Motor neuron (in vitro differentiated cells): ENCODE results near the gene PAX2. TPM values are rescaled to one million over a fixed set of nuclear protein-coding genes. Genes with fewer than 3 reads are reported as not detected.
A peak's percentile ranks its signal among the peaks of the same experiment; 100 is the strongest.

ENCODE experiments used
- ATAC-seq, 8 experiments: fragments of 200-7000 bp; cut with Tn5 transposase; replicated peaks in 6 of 8; 2 replicates each; pipeline ENCODE4 v1.8.0; 2021; ENCODE audit warnings: mild to moderate bottlenecking in 8 of 8, moderate library complexity in 8 of 8
- H3K27ac ChIP-seq, 2 donors: fragments of 250-450 bp; sonication (Bioruptor Pico); 2 replicates each; pipeline ENCODE4 v1.9.0; 2021; ENCODE audit warnings: antibody characterized with exemption in 2 of 2, mild to moderate bottlenecking in 2 of 2, moderate library complexity in 1 of 2
- H3K4me1 ChIP-seq, 2 donors: fragments of 250-450 bp; sonication (Bioruptor Pico); replicated peaks in 1 of 2; 2 replicates each; pipeline ENCODE4 v1.6.1; 2021; ENCODE audit warnings: antibody characterized with exemption in 2 of 2, mild to moderate bottlenecking in 2 of 2, moderate library complexity in 1 of 2
- H3K4me3 ChIP-seq, 5 donors: fragments of 250-450 bp; sonication (Bioruptor Pico); 2 replicates each; pipeline ENCODE4 v1.9.0; 2021; ENCODE audit warnings: antibody characterized with exemption in 5 of 5, mild to moderate bottlenecking in 5 of 5, moderate library complexity in 4 of 5
- WGBS, 10 experiments: fragments of 450-650 bp; shearing (Covaris generic); methylation state at CpG; one replicate each; pipeline ENCODE4 v1.0.0; 2022; 5-methylcytosine and 5-hydroxymethylcytosine counted together
- in situ Hi-C, 9 experiments: fragments of 400-800 bp; cut with MboI; loops; one replicate each; pipeline ENCODE4 v1.15.0; 2021; ENCODE audit warnings: low sequenced_read_pairs in 9 of 9, low pct_unique_long_range_greater_than_20kb in 2 of 9; ENCODE audit not compliant: unreplicated experiment in 9 of 9
- total RNA-seq, 8 experiments: library from RNA; unstranded; fragments of 300-600 nt; gene quantifications; 2 replicates each; pipeline versions ENCODE4 v1.2.3 to v1.2.4, GENCODE V29; 2022

Gene PAX2
- total RNA-seq, 8 experiments from 2014 or later, result 0.13 to 2.2 (median 0.77) TPM; not detected in 1

DNA sequence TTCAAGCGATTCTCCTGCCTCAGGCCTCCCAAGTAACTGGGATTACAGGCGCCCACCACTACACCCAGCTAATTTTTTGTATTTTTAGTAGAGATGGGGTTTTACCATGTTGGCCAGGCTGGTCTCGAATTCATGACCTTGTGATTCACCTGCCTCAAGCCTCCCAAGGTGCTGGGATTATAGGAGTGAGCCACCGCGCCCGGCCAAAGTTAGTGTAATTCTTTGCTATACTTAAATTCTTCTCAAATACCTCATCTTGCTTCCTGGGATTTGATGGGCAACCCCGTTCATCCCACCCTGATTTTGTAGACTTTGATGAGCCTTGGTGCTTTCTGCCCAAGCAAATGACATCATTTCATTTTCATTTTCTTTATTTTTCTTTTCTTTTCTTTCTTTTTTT lies 54.5 kb downstream of the PAX2 start:
- in situ Hi-C loops, result no loop called here
- ATAC-seq, result no peak
- WGBS, 10 experiments, result 39 to 100% (median 81%) methylated on average over 2 to 7 of the region's 7 CpGs; no CpG with 5 or more reads in 1 of the 10 experiments
- Histone ChIP-seq H3K4me3 (no peak overlapping the region), H3K27ac (no peak overlapping the region), H3K4me1 (peaks cover 46 to 51% of the 10 kb centered on the region in 2 donors)

- 0 to 100% (median 43%) methylated on average over 1 to 4 of the region's 4 CpGs; no CpG with 5 or more reads in 2 of the 10 experiments for WGBS, 10 experiments
- Histone ChIP-seq H3K4me3 (no peak overlapping the region), H3K27ac (no peak overlapping the region), H3K4me1 (peaks cover 51 to 62% of the 10 kb centered on the region in 2 donors)
- in situ Hi-C loops, result no loop called here
- ATAC-seq, result no peak
Measured at GRCh38 chr10:100800931-100801330, 55.5 kb downstream of the PAX2 start.

GRCh38 chr10:100802196-100802595 lies 56.8 kb downstream of the PAX2 start:
- H3K4me1 ChIP-seq, result peaks cover 58 to 68% of the 10 kb centered on the region in 2 donors
- WGBS, 10 experiments, result 20 to 58% methylated on average over 1 to 2 of the region's 2 CpGs; no CpG with 5 or more reads in 8 of the 10 experiments
- ATAC-seq, result no peak
- H3K27ac ChIP-seq, result no peak overlapping the region
- H3K4me3 ChIP-seq, result no peak overlapping the region
- in situ Hi-C loops, result no loop called here

DNA sequence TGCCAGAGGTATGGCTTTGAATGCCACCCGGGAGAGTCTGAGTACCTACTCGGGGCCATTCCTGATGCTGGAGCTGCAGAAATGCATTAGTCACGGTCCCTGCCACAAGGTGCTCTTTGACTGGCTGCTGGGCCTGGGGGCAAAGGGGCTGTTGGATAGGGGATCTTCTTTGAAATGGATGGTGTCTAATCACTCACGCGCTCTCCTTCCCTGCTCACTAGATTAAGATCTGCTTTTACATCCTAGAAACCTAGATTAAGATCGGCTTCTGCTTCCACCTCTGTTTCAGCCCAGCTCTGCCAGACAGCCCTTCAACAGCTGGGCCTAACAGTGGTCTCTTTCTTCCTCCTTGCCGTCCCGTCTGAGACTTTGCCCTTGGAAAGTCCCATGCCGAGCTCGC lies 57.2 kb downstream of the PAX2 start:
- 0 to 85% (median 60%) methylated on average over 1 to 6 of the region's 10 CpGs; no CpG with 5 or more reads in 2 of the 10 experiments for WGBS, 10 experiments
- Histone ChIP-seq H3K27ac (no peak overlapping the region), H3K4me3 (no peak overlapping the region), H3K4me1 (peaks cover 60 to 68% of the 10 kb centered on the region in 2 donors)
- ATAC-seq, result no peak
- in situ Hi-C loops, result no loop called here

DNA sequence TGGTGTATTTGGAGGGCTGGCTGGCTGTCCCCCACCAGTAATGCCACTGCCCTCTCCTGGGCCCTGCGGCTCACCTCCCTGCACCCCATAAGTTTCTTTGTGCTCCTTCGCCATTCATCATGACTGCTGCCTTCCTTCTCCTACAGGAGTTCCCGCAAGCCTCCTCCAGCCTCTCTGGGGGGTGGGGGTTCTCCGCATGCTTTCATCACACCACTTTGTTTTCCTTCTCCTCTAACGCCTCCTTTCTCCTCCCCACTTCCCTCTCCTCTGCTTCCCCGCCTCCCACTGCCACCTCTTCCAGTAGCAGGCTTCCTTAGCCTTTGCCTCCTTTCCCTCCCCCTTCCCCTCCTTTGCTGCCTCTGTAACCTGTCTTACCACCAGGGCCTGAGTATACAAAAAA lies 58.1 kb downstream of the PAX2 start:
- Histone ChIP-seq H3K4me3 (no peak overlapping the region), H3K27ac (peak overlapping the region; percentile 21 to 38), H3K4me1 (peaks cover 60 to 71% of the 10 kb centered on the region in 2 donors)
- 0 to 100% (median 40%) methylated on average over 1 to 3 of the region's 6 CpGs; no CpG with 5 or more reads in 3 of the 10 experiments for WGBS, 10 experiments
- ATAC-seq, result peak in 5 of 8 experiments; percentile 4 to 65 (median 51)
- in situ Hi-C loops, result no loop called here

GRCh38 chr10:100803908-100804307 lies 58.5 kb downstream of the PAX2 start:
- H3K27ac ChIP-seq, result peak overlapping the region in 1 of 2 donors; percentile 5
- H3K4me3 ChIP-seq, result no peak overlapping the region
- H3K4me1 ChIP-seq, result peaks cover 60 to 71% of the 10 kb centered on the region in 2 donors
- WGBS, 10 experiments, result 29 to 100% (median 45%) methylated on average over 1 to 5 of the region's 7 CpGs; no CpG with 5 or more reads in 4 of the 10 experiments
- in situ Hi-C loops, result no loop called here
- peak in 5 of 8 experiments; percentile 18 to 53 (median 35) for ATAC-seq

GRCh38 chr10:100805543-100806355 lies 60.4 kb downstream of the PAX2 start:
- Histone ChIP-seq H3K27ac (no peak overlapping the region), H3K4me1 (peaks cover 65 to 70% of the 10 kb centered on the region in 2 donors), H3K4me3 (no peak overlapping the region)
- peak in 3 of 8 experiments; percentile 12 to 67 (median 65) for ATAC-seq
- in situ Hi-C loops, result no loop called here
- WGBS, 10 experiments, result 43 to 100% (median 74%) methylated on average over 1 to 10 of the region's 14 CpGs; no CpG with 5 or more reads in 3 of the 10 experiments

- in situ Hi-C loops, result no loop called here
Measured at GRCh38 chr10:100806356-100806645, 60.9 kb downstream of the PAX2 start.

DNA sequence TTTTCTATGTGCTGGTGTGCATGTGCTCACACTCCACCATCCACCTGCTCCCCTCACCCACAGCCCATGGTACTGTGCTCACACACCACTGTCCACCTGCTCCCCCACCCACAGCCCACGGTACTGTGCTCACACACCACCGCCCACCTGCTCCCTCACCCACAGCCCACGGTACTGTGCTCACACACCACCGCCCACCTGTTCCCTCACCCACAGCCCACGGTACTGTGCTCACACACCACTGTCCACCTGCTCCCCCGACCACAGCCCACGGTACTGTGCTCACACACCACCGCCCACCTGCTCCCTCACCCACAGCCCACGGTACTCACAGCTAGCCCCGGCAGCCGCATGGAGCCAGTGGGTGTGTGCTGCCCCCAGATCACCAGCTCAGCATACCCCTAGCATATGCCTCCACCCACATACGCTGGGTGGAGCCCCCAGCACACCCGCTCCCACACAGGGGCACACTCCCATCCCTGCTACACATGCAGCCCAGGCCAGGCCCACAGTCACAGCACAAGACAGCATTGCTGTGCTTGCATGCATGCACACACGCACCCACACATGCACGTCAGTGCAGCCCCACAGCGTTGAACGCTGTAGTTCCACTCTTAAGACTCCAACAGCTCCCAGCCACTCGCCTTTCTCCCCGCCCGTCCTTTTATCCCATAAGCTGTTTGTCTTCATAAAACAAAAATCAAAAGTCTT lies 62.0 kb downstream of the PAX2 start:
- no peak overlapping the region for H3K4me3 ChIP-seq
- in situ Hi-C loops, result no loop called here
- H3K4me1 ChIP-seq, result peaks cover 60 to 68% of the 10 kb centered on the region in 2 donors
- WGBS, 10 experiments, result 5 to 40% (median 11%) methylated on average over 1 to 7 of the region's 20 CpGs; no CpG with 5 or more reads in 4 of the 10 experiments
- no peak overlapping the region for H3K27ac ChIP-seq
- ATAC-seq, result peak; percentile 51 to 69 (median 60)

More at GRCh38 chr10:100806356-100806645, 60.9 kb downstream of the PAX2 start:
- Histone ChIP-seq H3K27ac (no peak overlapping the region), H3K4me3 (no peak overlapping the region), H3K4me1 (peaks cover 65 to 70% of the 10 kb centered on the region in 2 donors)
- peak in 3 of 8 experiments; percentile 68 to 76 (median 74) for ATAC-seq
- WGBS, 10 experiments, result 30 to 81% methylated on average over 3 to 8 of the region's 8 CpGs; no CpG with 5 or more reads in 8 of the 10 experiments

DNA sequence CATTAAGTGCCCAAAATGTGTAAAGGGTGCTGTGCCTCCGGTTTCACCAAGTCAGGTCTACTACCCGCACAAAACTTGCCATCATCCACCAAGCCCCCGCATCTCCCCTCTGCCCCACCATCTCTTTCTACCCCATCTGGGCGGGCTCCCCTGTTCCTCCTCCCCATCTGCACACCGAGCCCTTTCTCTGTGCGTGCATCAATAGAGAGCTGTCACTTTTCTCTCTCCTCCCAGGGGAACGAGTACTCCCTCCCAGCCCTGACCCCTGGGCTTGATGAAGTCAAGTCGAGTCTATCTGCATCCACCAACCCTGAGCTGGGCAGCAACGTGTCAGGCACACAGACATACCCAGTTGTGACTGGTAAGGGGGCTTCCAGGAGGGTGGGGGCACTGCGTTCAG lies 63.5 kb downstream of the PAX2 start:
- in situ Hi-C loops, result no loop called here
- H3K27ac ChIP-seq, result no peak overlapping the region
- peaks cover 46 to 53% of the 10 kb centered on the region in 2 donors for H3K4me1 ChIP-seq
- WGBS, 10 experiments, result 40 to 60% methylated on average over 1 of the region's 10 CpGs; no CpG with 5 or more reads in 8 of the 10 experiments
- H3K4me3 ChIP-seq, result no peak overlapping the region
- ATAC-seq, result peak in 5 of 8 experiments; percentile 7 to 70 (median 62)

DNA sequence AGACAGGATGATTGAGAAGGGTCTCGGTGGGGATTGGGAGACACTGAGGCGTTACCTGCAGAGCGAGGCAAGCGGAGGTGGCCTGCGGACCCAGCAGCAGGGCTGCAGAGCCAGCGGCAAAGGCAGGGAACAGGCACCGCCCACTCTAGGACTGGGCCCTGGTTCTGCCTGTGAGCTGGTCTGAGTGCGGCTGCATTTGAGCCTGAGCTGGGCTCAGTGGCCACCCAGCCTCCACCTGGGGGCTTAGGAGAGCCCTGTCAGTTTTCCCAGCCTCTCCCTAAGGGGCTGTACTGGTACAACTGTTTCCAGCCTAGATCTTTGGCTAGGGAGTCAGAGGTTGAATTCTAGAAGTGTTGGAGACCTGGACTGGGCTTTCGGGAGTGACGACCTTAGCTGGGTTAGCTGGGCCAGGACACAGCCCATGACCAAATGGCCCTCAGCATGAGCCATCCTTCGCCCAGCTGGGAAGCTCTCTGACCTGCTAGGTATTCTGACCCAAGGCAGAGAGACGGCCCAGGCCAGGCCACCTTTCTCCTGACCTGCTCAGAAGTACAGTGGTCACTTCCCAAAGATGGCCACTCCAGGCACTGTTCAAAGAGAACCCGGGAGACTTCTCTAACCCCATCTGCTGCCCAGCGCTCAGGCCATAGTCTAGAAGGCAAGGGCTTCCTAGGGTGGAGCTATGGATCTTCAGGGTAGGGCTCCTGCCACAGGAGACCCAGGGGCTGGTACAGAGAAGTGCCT lies 64.9 kb downstream of the PAX2 start:
- Histone ChIP-seq H3K4me3 (no peak overlapping the region), H3K27ac (no peak overlapping the region), H3K4me1 (peaks cover 34 to 45% of the 10 kb centered on the region in 2 donors)
- WGBS, 10 experiments, result 57 to 100% (median 64%) methylated on average over 1 to 9 of the region's 14 CpGs; no CpG with 5 or more reads in 5 of the 10 experiments
- in situ Hi-C loops, result no loop called here
- no peak for ATAC-seq

GRCh38 chr10:100810835-100811116 lies 65.4 kb downstream of the PAX2 start:
- 80 to 83% (median 80%) methylated on average over 1 of the region's 7 CpGs; no CpG with 5 or more reads in 6 of the 10 experiments for WGBS, 10 experiments

More at GRCh38 chr10:100810835-100811116, 65.4 kb downstream of the PAX2 start:
- in situ Hi-C loops, result no loop called here
- H3K4me1 ChIP-seq, result peaks cover 36 to 45% of the 10 kb centered on the region in 2 donors
- ATAC-seq, result no peak
- H3K4me3 ChIP-seq, result no peak overlapping the region
- no peak overlapping the region for H3K27ac ChIP-seq
